IPS DF 4.7 (cell line): ENCODE results near the gene KLHDC7B.
"Not testable (repeated sequence)": the region's sequence is repeated elsewhere in the genome, so short reads cannot be mapped to it uniquely, and the experiment has no call there.

Experiments
- DNase-seq: peaks from one replicate; pipeline ENCODE4 v3.0.0-alpha.2; 2013; ENCODE audit warnings: low spot score; ENCODE audit errors: extremely low read depth

The KLHDC7B gene

DNA sequence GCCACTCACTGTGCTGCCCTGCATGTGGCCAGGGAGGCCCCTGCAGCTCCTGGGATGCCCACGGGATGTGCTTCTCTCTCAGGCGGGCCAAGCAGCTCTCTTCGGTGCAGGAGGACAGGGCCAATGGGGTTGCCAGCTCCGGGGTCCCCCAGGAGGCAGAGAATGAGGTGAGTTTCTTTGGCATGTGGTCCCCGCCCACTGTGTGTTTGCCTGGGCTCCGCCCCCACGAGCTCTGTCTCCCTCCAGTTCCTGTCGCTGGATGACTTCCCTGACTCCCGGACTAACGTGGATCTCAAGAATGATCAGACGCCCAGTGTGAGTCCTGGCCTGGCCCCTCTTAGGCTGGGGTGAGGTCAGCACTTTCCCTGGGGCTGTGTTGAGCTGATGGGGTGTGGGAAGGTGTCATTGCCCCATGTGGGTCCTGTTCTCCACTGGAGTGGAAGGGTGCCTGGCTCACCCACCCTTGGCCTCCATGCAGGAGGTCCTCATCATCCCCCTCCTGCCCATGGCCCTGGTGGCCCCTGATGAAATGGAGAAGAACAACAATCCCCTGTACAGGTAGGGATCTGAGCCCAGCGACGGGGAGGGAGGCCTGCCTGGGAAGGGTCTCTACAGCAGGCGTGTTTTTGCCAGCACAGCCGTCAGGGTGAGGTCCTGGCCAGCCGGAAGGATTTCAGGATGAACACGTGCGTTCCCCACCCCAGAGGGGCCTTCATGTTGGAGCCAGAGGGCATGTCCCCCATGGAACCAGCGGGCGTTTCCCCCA is 28.0 kb upstream of the KLHDC7B start:
- DNase-seq = no peak

DNA sequence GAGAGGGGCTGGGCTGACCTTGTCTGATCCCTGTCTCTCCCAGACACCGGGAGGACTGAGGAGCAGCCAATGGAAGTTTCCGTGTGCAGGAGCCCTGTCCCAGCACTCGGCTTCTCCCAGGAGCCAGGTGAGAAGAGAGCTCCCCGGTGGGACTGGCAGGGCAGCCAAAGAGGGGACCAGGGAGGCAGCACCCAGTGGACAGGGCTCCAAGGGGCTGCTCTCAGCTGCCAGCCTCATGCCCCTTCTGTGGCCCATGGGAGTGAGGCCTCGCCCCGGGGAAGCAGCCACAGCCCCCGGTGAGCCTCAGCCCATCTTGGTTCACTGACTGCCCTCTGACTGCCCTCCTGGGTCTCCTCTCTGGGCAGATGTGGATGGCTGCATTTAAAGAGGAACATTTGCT is 27.1 kb upstream of the KLHDC7B start:
- no peak for DNase-seq

DNA sequence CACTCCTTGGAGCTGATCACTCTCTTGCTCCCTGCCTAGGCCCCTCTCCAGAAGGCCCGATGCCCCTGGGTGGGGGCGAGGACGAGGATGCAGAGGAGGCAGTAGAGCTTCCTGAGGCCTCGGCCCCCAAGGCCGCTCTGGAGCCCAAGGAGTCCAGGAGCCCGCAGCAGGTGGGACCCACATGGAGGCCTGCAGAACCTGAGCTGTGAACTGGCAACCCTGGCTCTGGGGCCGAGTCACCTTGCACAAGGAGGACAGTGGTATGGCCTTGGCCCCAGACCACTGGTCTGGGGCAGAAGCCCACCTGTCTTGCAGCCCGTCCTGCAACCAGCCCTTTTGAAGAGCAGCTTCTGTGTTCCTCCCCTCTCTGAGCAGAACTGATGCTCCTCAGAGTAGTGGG is 26.5 kb upstream of the KLHDC7B start:
- DNase-seq = no peak

DNA sequence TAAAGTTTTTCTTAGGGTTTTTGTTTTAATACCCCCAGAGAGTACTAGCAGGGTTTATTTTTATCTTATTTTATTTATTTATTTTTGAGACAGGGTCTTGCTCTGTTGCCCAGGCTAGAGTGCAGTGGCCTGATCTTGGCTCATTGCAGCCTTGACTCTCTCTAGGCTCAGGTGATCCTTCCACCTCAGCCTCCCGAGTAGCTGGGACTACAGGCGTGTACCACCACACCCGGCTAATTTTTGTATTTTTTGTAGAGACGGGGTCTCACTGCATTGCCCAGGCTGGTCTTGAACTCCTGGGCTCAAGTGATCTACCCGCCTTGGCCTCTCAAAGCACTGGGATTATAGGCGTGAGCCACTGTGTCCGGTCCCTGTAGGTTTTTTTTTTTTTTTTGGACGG is 25.5 kb upstream of the KLHDC7B start:
- not testable (repeated sequence) for DNase-seq

DNA sequence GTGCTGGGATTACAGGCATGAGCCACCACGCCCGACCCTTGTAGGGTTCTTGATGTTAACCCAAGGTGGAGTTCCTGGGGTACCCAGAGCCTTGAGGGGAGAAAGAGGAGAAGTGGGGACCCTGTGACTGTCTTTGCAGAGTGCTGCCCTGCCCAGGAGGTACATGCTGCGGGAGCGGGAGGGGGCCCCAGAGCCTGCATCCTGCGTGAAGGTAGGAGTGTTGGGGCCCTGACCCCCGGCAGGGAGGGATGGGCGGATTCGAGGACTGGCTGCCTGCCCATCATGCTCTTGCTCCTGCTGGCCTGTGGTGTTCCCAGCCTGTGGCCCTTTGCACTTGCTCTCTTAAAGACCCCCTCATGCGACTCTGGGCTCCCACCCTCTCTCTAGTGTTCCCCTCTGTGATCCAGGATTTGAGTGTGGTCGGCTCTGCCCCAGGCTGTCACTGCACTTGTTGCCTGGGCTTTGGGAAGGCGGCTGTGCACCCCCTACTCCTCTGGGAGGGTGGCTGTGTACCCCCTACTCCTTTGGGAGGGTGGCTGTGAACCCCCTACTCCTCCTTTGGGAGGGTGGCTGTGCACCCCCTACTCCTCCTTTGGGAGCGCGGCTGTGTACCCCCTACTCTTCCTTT is 24.8 kb upstream of the KLHDC7B start:
- no peak for DNase-seq

DNA sequence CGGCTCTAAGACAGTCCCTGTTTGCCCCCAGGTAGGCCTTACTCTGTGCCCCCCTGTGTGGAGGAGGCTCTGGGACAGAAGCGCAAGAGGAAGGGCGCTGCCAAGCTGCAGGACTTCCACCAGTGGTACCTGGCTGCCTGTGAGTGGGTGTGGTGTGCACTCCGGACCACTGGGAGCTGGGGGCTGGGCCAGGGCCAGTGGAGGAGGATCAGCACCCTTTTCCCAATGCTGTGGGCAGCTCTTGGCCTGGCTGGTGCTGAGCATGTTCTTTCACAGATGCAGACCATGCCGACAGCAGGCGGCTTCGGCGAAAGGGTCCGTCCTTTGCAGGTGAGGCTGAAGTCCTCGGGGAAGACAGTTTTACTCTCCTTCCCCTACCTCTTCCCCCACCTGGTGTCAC is 24.0 kb upstream of the KLHDC7B start:
- no peak for DNase-seq

DNA sequence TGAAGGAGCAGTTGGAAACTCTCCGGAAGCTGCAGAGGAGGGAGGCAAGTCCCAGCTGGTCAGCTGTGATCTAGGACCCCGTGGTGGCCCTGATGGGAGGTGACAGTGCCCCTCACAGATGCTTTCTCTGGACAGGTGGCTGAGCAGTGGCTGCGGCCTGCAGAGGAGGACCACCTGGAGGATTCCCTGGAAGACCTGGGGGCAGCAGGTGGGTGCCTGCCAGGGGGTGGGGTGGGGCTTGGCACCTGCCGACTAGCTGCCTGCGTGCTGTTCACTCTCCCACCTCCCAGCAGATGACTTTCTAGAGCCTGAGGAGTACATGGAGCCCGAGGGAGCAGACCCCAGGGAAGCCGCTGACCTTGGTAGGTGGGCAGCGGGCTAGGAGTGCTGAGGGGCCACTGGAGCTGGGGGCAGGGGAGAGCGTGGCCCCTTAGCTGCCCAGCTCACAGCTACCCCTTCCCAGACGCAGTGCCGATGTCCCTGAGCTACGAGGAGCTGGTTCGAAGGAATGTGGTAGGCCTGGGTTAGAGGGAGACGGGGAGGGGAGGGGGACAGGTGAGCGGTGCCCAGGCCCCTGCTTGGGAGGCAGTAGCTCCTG is 23.4 kb upstream of the KLHDC7B start:
- no peak for DNase-seq

DNA sequence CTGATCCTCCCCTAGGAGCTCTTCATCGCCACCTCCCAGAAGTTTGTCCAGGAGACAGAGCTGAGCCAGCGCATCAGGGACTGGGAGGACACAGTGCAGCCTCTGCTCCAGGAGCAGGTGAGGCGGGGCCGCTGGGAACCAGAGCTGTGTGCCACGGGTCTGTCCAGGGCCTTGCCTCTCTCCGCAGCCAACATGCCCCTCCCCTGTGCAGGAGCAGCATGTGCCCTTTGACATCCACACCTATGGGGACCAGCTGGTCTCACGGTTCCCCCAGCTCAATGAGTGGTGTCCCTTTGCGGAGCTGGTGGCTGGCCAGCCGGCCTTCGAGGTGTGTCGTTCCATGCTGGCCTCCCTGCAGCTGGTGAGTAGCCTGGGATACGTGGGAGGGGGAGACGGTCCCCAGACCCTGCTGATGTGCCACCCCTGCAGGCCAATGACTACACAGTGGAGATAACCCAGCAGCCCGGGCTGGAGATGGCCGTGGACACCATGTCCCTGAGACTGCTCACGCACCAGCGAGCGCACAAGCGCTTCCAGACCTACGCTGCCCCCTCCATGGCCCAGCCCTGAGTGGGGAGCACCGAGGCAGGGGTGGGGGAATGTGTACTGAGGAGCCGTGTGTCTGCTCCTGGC is 22.8 kb upstream of the KLHDC7B start:
- no peak for DNase-seq

DNA sequence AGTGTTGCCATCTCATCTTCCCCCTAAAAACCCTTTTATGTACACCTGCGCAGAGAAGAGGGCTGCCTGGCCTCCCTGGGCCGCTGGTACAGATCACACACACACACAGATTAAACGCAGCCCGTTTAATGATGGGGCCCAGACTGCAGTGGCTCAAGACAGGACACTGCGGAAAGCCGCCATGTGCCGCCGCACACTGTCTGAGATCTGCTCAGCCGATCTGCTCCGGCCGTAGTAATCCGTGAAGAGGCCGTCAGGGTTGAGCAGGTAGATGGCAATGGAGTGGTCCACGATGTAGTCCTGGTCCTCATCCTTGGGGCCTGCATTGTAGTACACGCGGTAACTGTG is 22.3 kb upstream of the KLHDC7B start:
- DNase-seq = no peak

DNA sequence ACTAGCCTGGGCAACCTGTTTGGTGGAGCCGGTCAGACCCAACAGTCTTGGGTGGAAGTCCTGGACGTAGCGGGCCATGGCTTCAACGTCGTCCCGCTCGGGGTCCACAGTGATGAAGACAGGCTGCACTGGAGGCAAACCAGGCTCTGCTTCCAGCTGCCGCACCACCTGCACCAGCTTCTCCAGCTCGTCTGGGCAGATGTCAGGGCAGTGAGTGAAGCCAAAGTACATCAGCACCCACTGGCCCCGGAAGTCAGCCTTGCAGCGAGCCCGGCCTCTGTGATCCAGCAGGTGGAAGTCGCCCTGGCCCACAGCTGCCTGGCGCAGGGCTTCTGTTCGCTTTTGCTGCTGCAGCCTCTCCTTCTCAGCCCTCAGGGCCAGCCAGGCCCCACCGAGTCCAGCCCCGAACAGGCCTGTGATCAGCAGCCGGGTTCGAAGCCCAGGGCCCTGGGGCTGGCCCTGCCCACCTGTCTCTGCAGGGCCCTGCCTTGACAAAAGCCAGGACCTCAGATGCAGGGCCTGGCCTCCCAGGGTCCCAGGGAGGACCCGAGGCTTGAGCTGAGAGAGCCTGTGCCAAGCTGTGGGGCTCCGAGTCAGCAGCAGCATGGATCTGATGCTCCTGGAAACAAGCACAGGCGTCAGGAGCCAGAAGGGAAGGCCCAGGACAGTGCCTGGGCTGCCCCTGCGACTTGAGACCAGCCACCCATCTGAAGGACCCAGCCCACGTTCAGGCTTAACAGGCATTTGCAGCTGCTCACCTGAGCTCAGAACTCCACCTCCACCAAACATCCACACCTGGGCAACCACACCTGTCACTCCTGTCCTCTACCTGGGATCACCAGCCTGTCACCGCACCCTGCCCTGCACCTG is 21.7 kb upstream of the KLHDC7B start:
- DNase-seq = no peak

DNA sequence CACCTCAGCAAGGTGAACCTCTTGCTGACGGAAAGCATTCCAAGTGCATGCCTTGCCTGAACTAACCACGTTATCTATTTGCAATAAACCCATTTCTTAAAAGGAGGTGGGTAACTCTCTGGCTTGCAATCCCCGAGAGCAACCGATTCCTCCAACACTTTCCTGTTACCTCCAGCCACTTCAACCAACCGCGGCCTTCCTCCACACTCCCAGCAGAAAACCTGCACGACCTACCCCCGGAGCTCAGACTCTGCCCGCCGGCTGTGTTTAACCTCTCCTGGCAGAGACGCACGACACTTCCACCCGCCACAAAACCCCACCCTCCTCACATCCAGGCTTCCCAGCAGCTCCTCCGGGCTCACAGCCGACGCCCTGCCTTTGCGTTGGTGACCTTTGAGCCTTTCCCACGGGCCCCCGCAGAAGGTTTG is 21.0 kb upstream of the KLHDC7B start:
- DNase-seq = no peak

DNA sequence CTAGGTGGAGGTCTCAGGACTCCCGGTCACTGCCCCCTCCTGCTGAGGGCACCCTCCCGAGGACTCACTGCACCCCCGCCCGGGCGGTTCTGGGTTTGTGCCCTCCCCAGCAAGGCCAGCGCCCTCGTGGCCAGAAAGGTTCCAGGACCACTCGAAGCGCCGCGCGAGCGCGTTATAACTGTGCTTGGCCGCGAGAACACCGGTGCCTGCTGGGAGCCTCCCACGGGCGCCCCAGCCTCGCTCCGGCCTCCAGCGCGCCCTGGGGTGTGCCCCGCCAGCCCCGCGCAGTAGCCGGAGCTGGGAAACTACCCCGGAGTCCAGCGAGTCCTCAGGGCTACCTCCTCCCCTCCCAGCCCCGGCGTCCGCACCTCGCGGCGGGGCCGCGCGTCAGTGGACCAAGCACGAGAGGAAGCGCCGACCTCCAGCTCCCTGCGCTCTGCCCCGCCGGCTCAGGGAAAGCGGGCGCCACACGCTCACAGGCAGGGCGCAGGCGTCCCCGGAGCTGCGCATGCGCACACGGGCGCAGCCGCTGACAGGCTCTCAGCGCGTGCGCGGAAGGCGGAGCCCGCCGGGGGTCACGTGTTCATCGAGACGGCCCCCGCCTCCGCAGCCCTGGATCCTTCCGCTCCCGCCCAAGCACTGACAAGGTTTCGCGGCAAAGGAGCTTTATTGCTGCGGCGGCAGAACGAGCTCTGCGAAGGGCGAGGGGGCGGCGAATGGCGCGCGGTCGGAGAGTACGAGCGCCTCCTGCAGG is 20.4 kb upstream of the KLHDC7B start, which contains the start of gene SCO2:
Gene SCO2 (minus strand): TSS at position 495 of the 754 bp plus-strand sequence. CDS start 1,187 bp downstream, outside the sequence.
- DNase-seq = no peak

DNA sequence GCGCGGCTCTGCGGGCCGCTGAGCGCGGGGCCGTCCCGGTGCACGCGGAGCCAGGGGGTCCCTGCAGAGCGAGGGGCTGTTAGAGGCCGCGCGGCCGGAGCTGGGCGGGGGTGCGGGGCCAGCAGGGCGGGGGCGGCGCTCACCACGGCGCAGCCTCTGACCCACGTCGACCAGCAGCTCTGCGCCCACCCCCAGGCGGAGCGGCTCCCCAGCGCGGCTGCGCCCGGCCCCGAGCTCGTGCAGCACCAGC is 19.9 kb upstream of the KLHDC7B start:
- DNase-seq = no peak

DNA sequence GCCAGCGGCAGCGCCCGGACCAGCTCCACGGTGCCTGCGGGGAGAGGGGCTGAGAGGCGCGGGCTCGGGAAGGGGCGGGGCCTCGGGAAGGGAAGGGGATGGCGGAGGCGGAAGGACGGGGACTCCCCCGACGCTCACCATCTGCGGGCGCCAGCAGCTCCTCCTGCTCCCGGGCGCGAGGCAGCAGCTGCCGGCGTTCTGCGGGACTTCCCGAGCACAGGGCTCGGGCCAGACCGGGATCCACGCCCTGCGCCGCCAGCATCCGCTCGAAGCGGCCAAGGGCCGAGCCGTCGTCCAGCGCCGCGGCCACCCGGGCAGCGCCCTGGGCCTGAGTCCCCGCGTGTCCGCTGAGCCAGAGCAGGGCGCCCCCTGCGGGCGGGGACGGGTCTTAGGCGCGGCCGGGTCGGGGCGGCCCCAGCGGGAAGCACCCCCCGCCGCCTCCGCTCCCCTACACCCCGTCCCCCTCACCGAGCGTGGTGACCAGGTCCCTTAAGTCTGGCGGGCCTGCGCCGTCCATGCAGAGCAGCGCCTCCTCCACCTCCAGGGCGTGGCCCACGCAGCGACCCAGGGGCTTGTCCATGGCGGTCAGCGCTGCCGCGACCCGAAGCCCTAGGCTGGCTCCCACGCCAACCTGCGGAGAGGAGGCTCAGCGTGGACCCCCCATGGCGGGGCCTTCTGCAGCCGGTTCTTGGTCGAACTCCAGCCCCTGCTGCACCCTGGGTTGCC is 19.4 kb upstream of the KLHDC7B start:
- no peak for DNase-seq

DNA sequence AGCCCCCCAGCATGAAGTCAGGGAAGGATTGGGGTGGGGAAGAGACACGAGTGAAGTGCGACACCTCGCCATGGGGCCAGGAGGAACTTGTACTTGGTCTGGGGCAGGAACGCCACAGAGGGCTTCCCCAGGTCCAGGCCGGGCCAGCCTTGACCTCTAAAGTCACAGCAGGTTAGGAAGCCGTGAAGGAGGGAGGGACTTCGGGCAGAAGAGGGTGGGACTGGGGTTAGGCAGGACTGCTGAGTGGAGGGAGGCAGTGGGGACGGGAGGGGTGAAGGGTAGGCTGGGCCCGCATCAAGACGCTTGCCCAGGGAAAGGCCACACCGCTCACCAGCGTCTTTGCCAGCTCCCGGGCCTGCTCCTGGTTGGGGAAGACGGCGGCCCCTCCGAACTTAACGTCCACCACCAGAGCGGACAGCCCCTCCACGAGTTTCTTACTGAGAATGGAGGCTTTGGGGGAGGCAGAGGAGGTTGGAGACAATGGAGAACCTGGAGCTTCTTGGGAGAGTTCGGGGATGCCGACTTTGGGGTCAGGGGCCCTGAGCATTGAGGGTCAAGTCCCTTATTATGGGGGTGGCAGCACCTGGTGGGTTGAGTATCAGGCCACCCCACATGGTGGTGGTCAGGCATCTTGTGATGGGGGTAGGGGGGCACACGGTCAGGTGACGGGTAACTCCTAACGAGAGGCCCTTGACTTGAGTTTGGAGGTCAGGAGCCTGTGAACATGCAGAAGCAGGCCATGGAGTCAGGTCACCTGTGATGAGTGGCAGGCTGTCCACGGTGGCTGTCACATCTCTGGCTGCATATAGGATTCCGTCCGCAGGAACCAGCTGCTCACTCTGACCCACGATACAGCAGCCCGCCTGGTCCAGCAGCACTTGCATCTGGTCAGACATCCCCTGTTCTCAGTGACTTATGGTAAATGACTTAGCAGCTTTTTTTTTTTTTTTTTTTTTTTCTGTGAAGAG is 18.6 kb upstream of the KLHDC7B start:
- DNase-seq = no peak

DNA sequence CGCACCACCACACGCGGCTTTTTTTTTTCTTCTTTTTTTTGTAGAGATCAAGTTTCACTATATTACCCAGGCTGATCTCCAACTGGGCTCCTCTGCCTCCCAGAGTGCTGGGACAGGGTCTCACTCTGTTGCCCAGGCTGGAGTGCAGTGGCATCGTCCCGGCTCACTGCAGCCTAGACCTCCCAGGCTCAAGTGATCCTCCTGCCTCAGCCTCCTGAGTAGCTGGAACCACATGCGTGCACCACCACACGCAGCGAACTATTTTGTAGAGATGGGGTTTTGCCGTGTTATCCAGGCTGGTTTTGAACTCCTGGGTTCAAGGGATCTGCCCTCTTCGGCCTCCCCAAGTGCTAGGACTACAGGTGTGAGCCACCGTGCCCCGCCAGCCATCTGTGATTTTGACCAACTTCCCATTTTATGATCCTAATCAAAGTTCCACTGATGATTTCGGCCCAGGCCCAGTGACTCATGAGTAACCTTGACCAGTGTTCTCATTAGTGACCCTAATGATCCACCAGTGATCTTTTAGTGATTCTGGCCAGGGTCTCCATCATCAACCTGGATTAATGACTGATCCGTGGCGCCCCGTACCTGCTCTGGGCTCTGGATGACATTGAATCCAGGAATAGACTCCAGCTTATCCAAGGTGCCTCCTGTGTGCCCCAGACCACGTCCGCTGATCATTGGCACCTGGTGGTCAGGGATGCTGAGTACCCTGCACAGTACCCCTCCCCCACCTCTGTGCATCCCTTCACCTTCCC is 17.6 kb upstream of the KLHDC7B start:
- DNase-seq = no peak

DNA sequence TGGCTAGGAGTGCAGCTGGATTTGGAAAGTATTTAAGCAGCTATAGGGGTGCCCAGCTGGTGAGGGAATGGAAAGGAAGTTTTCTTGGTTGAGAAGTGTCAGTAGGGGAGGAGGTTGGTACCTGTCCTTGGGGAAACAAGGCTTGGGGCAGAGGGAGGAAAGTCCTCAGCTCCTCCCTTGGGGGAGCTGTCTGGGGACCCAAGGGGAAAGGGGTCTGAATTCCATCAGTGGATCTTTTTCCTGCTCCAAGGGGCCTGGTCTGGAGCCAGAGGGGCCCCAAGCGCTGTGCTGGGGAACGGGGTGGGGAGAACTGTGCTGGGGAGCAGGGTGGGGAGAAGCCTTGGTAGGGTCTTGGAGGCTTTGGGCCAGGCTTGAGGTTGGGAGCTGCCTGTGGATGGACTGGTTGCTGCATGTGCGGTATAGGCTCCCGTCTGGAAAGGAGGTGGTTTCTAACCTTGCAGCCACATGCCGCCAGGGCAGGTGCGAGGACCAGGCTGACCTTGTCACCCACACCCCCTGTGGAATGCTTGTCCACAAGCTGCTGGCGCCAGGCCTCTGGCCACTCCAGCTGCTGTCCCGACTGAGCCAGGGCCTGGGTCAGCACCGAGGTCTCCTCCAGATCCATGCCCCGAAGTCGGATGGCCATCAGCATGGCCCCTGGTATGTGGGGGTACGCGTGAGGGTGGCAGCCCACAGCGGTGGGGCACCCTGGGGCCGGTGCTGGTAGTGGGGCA is 16.9 kb upstream of the KLHDC7B start:
- DNase-seq = no peak
